K562 (cell line): ENCODE data around the gene ACOT4. TPM values are rescaled to one million over a fixed set of nuclear protein-coding genes. Genes with fewer than 3 reads are reported as not detected.

Experiments
- BDP1 ChIP-seq: IDR thresholded peaks from 3 replicates; pipeline ENCODE4 v1.6.1; 2011; ENCODE audit not compliant: insufficient read length, insufficient read depth
- GATA2 ChIP-seq: sonication (generic); formaldehyde crosslinking; IDR thresholded peaks from 2 replicates; pipeline ENCODE4 v1.4.0; 2020; ENCODE audit warnings: mild to moderate bottlenecking, missing genetic modification reagents
- TAL1 ChIP-seq: fragments of 450-650 bp; IDR thresholded peaks from 2 replicates; pipeline ENCODE4 v1.6.1; 2016; ENCODE audit warnings: mild to moderate bottlenecking
- ZBTB1 ChIP-seq: sonication (generic); formaldehyde crosslinking; IDR thresholded peaks from 2 replicates; pipeline ENCODE4 v1.8.1; 2023; ENCODE audit warnings: missing genetic modification reagents, low read depth, mild to moderate bottlenecking, borderline replicate concordance
- ZBTB7A ChIP-seq: IDR thresholded peaks from 2 replicates; pipeline ENCODE4 v1.6.1; 2011; ENCODE audit warnings: low read depth, mild to moderate bottlenecking, low read length, moderate library complexity, borderline replicate concordance; ENCODE audit not compliant: control insufficient read depth
- ZNF583 ChIP-seq: fragments of 250-450 bp; sonication (Bioruptor Pico); IDR thresholded peaks from 2 replicates; pipeline ENCODE4 v1.4.0; 2020
- polyA plus RNA-seq, 8 experiments: library from polyadenylated mRNA; depleted of rRNA in 4 of 8; stranded (reverse) in 5 of 8; unstranded in 3 of 8; fragments of >200 nt; fragmentation: Nextera tagmentation in 2 of 8; fragmentation: Illumina TruSeq in 1 of 8; extraction: Ambion mirVana in 2 of 8; extraction: Trizol in 1 of 8; gene quantifications; 2 replicates each; pipeline versions ENCODE4 v1.2.1 to v1.2.3, GENCODE V29; 2011 to 2014; ENCODE audit warnings: inconsistent platforms in 1 of 8, missing spikeins in 1 of 8
- total RNA-seq, 7 experiments: library from RNA; depleted of rRNA in 6 of 7; stranded (reverse); fragments of >200 nt in 6 of 7; fragmentation: Illumina TruSeq in 2 of 7; extraction: Trizol in 2 of 7; gene quantifications; 2 replicates each; pipeline versions ENCODE4 v1.2.1 to v1.2.3, GENCODE V29; 2011 to 2021; ENCODE audit warnings: low replicate concordance in 1 of 7
- TF ChIP-seq, protein P1 (sequence below): fragments of 450-650 bp; conservative IDR thresholded peaks from 2 replicates; pipeline ENCODE4 v1.6.1; 2016; ENCODE audit warnings: missing genetic modification characterization, low read depth, mild to moderate bottlenecking, control low read depth, missing compliant biosample characterization
- TF ChIP-seq, protein P2 (sequence below), 2 experiments: fragments of 250-450 bp in 1 of 2; fragments of 450-650 bp in 1 of 2; sonication (Bioruptor Pico) in 1 of 2; IDR thresholded peaks; 2 replicates each; pipeline versions ENCODE4 v1.6.1 to v1.8.0; 2016 to 2021; ENCODE audit warnings: mild to moderate bottlenecking in 2 of 2, moderate library complexity in 2 of 2, missing compliant biosample characterization in 1 of 2, missing genetic modification characterization in 1 of 2
- TF ChIP-seq, protein P3 (sequence below): sonication (generic); formaldehyde crosslinking; IDR thresholded peaks from 2 replicates; pipeline ENCODE4 v1.9.0; 2022; ENCODE audit warnings: mild to moderate bottlenecking, missing genetic modification reagents

Gene ACOT4
- total and polyA plus RNA-seq, 9 of the 15 experiments (the other 6 are each of a cell fraction or from before 2014, with no cell fraction given) = not detected

DNA sequence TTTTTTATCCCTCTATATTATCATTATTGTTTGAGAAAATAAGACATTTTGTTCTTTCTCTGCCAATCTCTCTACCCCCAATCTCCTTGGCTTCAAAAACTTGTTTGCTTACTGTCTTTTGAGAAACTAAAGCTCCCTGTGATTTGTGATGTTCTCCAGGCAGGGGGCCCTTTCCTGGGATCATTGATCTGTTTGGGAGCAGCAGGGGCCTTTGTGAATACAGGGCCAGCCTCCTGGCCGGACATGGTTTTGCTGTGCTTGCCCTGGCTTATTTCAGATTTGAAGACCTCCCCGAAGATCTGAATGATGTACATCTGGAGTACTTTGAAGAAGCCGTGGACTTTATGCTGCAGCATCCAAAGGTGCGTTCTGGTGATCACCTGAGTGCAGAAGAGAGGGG, 25.2 kb downstream of the ACOT4 start (continued):
- TF ChIP-seq, protein P1, sequence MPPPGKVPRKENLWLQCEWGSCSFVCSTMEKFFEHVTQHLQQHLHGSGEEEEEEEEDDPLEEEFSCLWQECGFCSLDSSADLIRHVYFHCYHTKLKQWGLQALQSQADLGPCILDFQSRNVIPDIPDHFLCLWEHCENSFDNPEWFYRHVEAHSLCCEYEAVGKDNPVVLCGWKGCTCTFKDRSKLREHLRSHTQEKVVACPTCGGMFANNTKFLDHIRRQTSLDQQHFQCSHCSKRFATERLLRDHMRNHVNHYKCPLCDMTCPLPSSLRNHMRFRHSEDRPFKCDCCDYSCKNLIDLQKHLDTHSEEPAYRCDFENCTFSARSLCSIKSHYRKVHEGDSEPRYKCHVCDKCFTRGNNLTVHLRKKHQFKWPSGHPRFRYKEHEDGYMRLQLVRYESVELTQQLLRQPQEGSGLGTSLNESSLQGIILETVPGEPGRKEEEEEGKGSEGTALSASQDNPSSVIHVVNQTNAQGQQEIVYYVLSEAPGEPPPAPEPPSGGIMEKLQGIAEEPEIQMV (tag) = no peak
- TF ChIP-seq, protein P2, sequence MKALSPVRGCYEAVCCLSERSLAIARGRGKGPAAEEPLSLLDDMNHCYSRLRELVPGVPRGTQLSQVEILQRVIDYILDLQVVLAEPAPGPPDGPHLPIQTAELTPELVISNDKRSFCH (CRISPR knock-in tag; IDR thresholded peaks at IDR 0.05) = no peak
- TF ChIP-seq, protein P2 (tag; IDR thresholded peaks at IDR 0.05) = no peak
- TF ChIP-seq ZBTB7A (no peak), ZBTB1 (CRISPR knock-in tag) (no peak), GATA2 (CRISPR knock-in tag) (no peak), BDP1 (no peak), TAL1 (no peak), ZNF583 (CRISPR knock-in tag) (no peak)
- TF ChIP-seq, protein P3, sequence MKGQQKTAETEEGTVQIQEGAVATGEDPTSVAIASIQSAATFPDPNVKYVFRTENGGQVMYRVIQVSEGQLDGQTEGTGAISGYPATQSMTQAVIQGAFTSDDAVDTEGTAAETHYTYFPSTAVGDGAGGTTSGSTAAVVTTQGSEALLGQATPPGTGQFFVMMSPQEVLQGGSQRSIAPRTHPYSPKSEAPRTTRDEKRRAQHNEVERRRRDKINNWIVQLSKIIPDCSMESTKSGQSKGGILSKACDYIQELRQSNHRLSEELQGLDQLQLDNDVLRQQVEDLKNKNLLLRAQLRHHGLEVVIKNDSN = no peak
